ENCODE results near the gene CDHR4.

CDHR4 gene

GRCh38 chr3:49747792-49748480, 51.7 kb downstream of the CDHR4 start:
- Histone ChIP-seq H3K4me3 (no peak overlapping the region), H3K27ac (no peak overlapping the region)
- TF ChIP-seq, protein P1, sequence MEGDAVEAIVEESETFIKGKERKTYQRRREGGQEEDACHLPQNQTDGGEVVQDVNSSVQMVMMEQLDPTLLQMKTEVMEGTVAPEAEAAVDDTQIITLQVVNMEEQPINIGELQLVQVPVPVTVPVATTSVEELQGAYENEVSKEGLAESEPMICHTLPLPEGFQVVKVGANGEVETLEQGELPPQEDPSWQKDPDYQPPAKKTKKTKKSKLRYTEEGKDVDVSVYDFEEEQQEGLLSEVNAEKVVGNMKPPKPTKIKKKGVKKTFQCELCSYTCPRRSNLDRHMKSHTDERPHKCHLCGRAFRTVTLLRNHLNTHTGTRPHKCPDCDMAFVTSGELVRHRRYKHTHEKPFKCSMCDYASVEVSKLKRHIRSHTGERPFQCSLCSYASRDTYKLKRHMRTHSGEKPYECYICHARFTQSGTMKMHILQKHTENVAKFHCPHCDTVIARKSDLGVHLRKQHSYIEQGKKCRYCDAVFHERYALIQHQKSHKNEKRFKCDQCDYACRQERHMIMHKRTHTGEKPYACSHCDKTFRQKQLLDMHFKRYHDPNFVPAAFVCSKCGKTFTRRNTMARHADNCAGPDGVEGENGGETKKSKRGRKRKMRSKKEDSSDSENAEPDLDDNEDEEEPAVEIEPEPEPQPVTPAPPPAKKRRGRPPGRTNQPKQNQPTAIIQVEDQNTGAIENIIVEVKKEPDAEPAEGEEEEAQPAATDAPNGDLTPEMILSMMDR (IDR thresholded peaks at IDR 0.05): no peak
- no peak for DNase-seq (ENCODE audit: low spot score)

DNA sequence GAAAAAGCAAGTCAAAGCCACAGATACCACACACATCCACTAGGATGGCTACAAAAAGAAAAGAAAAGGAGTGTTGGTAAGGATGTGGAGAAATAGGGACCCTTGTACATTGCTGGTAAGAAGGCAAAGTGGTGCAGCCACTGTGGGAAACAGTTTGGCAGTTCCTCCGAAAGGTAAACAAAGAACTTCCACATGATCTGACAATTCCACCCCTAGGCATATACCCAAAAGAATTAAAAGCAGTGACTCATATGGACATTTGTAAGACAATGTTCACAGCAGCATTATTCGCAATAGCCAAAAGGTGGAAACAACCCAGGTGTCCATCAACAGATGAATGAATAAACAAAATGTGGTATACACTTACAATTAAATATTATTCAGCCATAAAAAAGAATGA, 53.7 kb downstream of the CDHR4 start:
- H3K27ac ChIP-seq: no peak overlapping the region
- H3K4me3 ChIP-seq: no peak overlapping the region
- no peak for DNase-seq (ENCODE audit: low spot score)
- TF ChIP-seq, protein P1 (IDR thresholded peaks at IDR 0.05): no peak
